Kidney glomerular epithelial cell (primary cell): ENCODE measurements around the gene LHCGR.
"Not testable (repeated sequence)": the region's sequence is repeated elsewhere in the genome, so short reads cannot be mapped to it uniquely, and the experiment has no call there.

Experiments used
- DNase-seq: peaks from one replicate; lab custom pipeline; 2025; lab: John Stamatoyannopoulos, UW

The LHCGR gene

GRCh38 chr2:48747319-48747718, 8.2 kb downstream of the LHCGR start:
- no peak for DNase-seq

- not testable (repeated sequence) for DNase-seq
Measured at GRCh38 chr2:48739236-48739635, 16.3 kb downstream of the LHCGR start.

- DNase-seq, result no peak
Measured at GRCh38 chr2:48738806-48739205, 16.7 kb downstream of the LHCGR start.

GRCh38 chr2:48736251-48736650, 19.3 kb downstream of the LHCGR start:
- DNase-seq, result no peak

- DNase-seq, result no peak
Measured at GRCh38 chr2:48734576-48735303, 20.8 kb downstream of the LHCGR start.

GRCh38 chr2:48733067-48733503, 22.4 kb downstream of the LHCGR start:
- DNase-seq, result no peak

GRCh38 chr2:48728840-48729239, 26.7 kb downstream of the LHCGR start:
- DNase-seq, result no peak

- DNase-seq, result no peak
Measured at GRCh38 chr2:48728295-48728694, 27.2 kb downstream of the LHCGR start.

- DNase-seq, result peak; percentile 38
Measured at GRCh38 chr2:48727560-48727959, 28.0 kb downstream of the LHCGR start.

- no peak for DNase-seq
Measured at GRCh38 chr2:48725696-48726494, 29.6 kb downstream of the LHCGR start.

GRCh38 chr2:48724278-48724677, 31.2 kb downstream of the LHCGR start:
- no peak for DNase-seq

- DNase-seq, result no peak
Measured at GRCh38 chr2:48723129-48723528, 32.4 kb downstream of the LHCGR start.

GRCh38 chr2:48722391-48722790, 33.1 kb downstream of the LHCGR start:
- DNase-seq, result no peak

GRCh38 chr2:48721158-48721557, 34.4 kb downstream of the LHCGR start:
- DNase-seq, result no peak

GRCh38 chr2:48719480-48720177, 35.9 kb downstream of the LHCGR start:
- no peak for DNase-seq

- no peak for DNase-seq
Measured at GRCh38 chr2:48717846-48718245, 37.7 kb downstream of the LHCGR start.

GRCh38 chr2:48715956-48716355, 39.6 kb downstream of the LHCGR start:
- no peak for DNase-seq

- peak; percentile 39 for DNase-seq
Measured at GRCh38 chr2:48715042-48715899, 40.3 kb downstream of the LHCGR start.

GRCh38 chr2:48714245-48714644, 41.3 kb downstream of the LHCGR start:
- no peak for DNase-seq

- DNase-seq, result no peak
Measured at GRCh38 chr2:48713647-48714046, 41.9 kb downstream of the LHCGR start.

- no peak for DNase-seq
Measured at GRCh38 chr2:48712151-48712550, 43.4 kb downstream of the LHCGR start.

GRCh38 chr2:48711343-48711742, 44.2 kb downstream of the LHCGR start:
- DNase-seq, result no peak
